Measurements from ENCODE around the gene BSN. TPM values are rescaled to one million over a fixed set of nuclear protein-coding genes. Genes with fewer than 3 reads are reported as not detected.

BSN gene
- total RNA-seq, 2 donors from 2014 or later = 0.17 to 0.21 TPM

GRCh38 chr3:49636883-49637609 lies 82.8 kb downstream of the BSN start:
- H3K27ac ChIP-seq = no peak overlapping the region
- H3K9me3 ChIP-seq = no peaks in the 10 kb centered on the region
- H3K4me1 ChIP-seq = no peaks in the 10 kb centered on the region
- no peak for DNase-seq
- TF ChIP-seq CTCF (IDR thresholded peaks at IDR 0.05) = no peak
- no peaks in the 10 kb centered on the region for H3K27me3 ChIP-seq
- no peak overlapping the region for H3K4me3 ChIP-seq
- no peak overlapping the region for H3K9ac ChIP-seq (ENCODE audit: low read depth in 2 of 2, low read length in 2 of 2)
- intact Hi-C loops (cut with DNase I) = no loop called here
- no peaks in the 10 kb centered on the region for H3K36me3 ChIP-seq

- no peak overlapping the region for H3K9ac ChIP-seq (ENCODE audit: low read depth in 2 of 2, low read length in 2 of 2)
Observed at GRCh38 chr3:49638445-49638844, 84.2 kb downstream of the BSN start.

GRCh38 chr3:49639551-49639950 lies 85.3 kb downstream of the BSN start:
- Histone ChIP-seq H3K4me1 (no peaks in the 10 kb centered on the region), H3K27ac (no peak overlapping the region), H3K36me3 (no peaks in the 10 kb centered on the region), H3K9ac (ENCODE audit: low read depth in 2 of 2, low read length in 2 of 2) (no peak overlapping the region), H3K9me3 (no peaks in the 10 kb centered on the region), H3K4me3 (no peak overlapping the region), H3K27me3 (no peaks in the 10 kb centered on the region)
- DNase-seq = no peak
- intact Hi-C loops (cut with DNase I) = no loop called here
- no peak for TF ChIP-seq CTCF (IDR thresholded peaks at IDR 0.05)

More at GRCh38 chr3:49638445-49638844, 84.2 kb downstream of the BSN start:
- Histone ChIP-seq H3K27ac (no peak overlapping the region), H3K4me3 (no peak overlapping the region), H3K4me1 (no peaks in the 10 kb centered on the region), H3K9me3 (no peaks in the 10 kb centered on the region), H3K27me3 (no peaks in the 10 kb centered on the region), H3K36me3 (no peaks in the 10 kb centered on the region)
- DNase-seq = no peak
- no peak for TF ChIP-seq CTCF (IDR thresholded peaks at IDR 0.05)
- intact Hi-C loops (cut with DNase I) = no loop called here

GRCh38 chr3:49641292-49641691 lies 87.0 kb downstream of the BSN start:
- H3K27ac ChIP-seq = no peak overlapping the region
- intact Hi-C loops (cut with DNase I) = no loop called here
- TF ChIP-seq CTCF (IDR thresholded peaks at IDR 0.05) = no peak
- H3K36me3 ChIP-seq = no peaks in the 10 kb centered on the region
- H3K4me1 ChIP-seq = no peaks in the 10 kb centered on the region
- H3K4me3 ChIP-seq = no peak overlapping the region
- no peaks in the 10 kb centered on the region for H3K27me3 ChIP-seq
- no peaks in the 10 kb centered on the region for H3K9me3 ChIP-seq
- no peak for DNase-seq
- no peak overlapping the region for H3K9ac ChIP-seq (ENCODE audit: low read depth in 2 of 2, low read length in 2 of 2)

- H3K4me3 ChIP-seq = no peak overlapping the region
- no peaks in the 10 kb centered on the region for H3K4me1 ChIP-seq
- intact Hi-C loops (cut with DNase I) = no loop called here
- H3K27ac ChIP-seq = no peak overlapping the region
- H3K36me3 ChIP-seq = no peaks in the 10 kb centered on the region
- H3K9ac ChIP-seq (ENCODE audit: low read depth in 2 of 2, low read length in 2 of 2) = no peak overlapping the region
- no peak for TF ChIP-seq CTCF (IDR thresholded peaks at IDR 0.05)
- no peaks in the 10 kb centered on the region for H3K9me3 ChIP-seq
- no peaks in the 10 kb centered on the region for H3K27me3 ChIP-seq
- DNase-seq = no peak
Observed at GRCh38 chr3:49641921-49642707, 87.8 kb downstream of the BSN start.

All from colonic mucosa (tissue), 4 donors.